IMR-90 (cell line): Measurements from ENCODE around the gene PPP1R12B. TPM values are rescaled to one million over a fixed set of nuclear protein-coding genes. Genes with fewer than 3 reads are reported as not detected.
"Not testable (repeated sequence)": the region's sequence is repeated elsewhere in the genome, so short reads cannot be mapped to it uniquely, and the experiment has no call there.

ENCODE experiments used
- ATAC-seq: fragments of 200-7000 bp; cut with Tn5 transposase; 2 replicates; pipeline ENCODE4 v1.9.1; 2020; ENCODE audit warnings: low read depth, mild to moderate bottlenecking, moderate library complexity
- BruUV-seq: library from RNA; stranded (reverse); fragments of 400-500 nt; replicated peaks from 2 replicates; lab custom pipeline; 2021; lab: Mats Ljungman, UMichigan
- CTCF ChIA-PET: fragments of 300-600 bp; formaldehyde crosslinking; extraction: SDS; loops from one replicate; lab custom pipeline; 2021; ENCODE audit warnings: antibody characterized with exemption; lab: Yijun Ruan, JAX
- POLR2A ChIA-PET: fragments of 300-600 bp; sonication (Branson Sonifier 250); formaldehyde crosslinking; loops from one replicate; lab custom pipeline; 2022; ENCODE audit warnings: antibody characterized with exemption; ENCODE audit not compliant: unreplicated experiment; lab: Charles Lee
- DNase-seq: peaks from one replicate; pipeline ENCODE4 v3.0.0; 2013
- H2AFZ ChIP-seq: replicated peaks from 2 replicates; pipeline ENCODE3; 2013; ENCODE audit warnings: low read length, mild to moderate bottlenecking; ENCODE audit not compliant: poor library complexity
- H2AK5ac ChIP-seq: 2 replicates; pipeline ENCODE4 v1.6.1; 2013; ENCODE audit warnings: low read depth, low read length, inconsistent platforms
- H2AK9ac ChIP-seq: replicated peaks from 2 replicates; pipeline ENCODE3; 2013; ENCODE audit warnings: mild to moderate bottlenecking, low read depth, low read length, moderate library complexity; ENCODE audit not compliant: poor library complexity
- H2BK120ac ChIP-seq: 2 replicates; pipeline ENCODE4 v1.6.1; 2013; ENCODE audit warnings: low read depth, low read length, inconsistent platforms
- H2BK15ac ChIP-seq: 3 replicates; pipeline ENCODE4 v1.6.1; 2013; ENCODE audit warnings: low read depth, low read length, inconsistent platforms
- H2BK20ac ChIP-seq: 2 replicates; pipeline ENCODE4 v1.6.1; 2013; ENCODE audit warnings: low read depth, mild to moderate bottlenecking, inconsistent platforms, low read length, moderate library complexity
- H2BK5ac ChIP-seq: 2 replicates; pipeline ENCODE4 v1.6.1; 2013; ENCODE audit warnings: mild to moderate bottlenecking, low read depth, low read length, inconsistent platforms; ENCODE audit not compliant: poor library complexity, severe bottlenecking
- H3K14ac ChIP-seq: replicated peaks from 2 replicates; pipeline ENCODE4 v1.6.1; 2013; ENCODE audit warnings: low read depth, low read length, inconsistent platforms
- H3K18ac ChIP-seq: 2 replicates; pipeline ENCODE4 v1.6.1; 2013; ENCODE audit warnings: low read depth, low read length, control low read depth
- H3K23ac ChIP-seq: 2 replicates; pipeline ENCODE4 v1.6.1; 2013; ENCODE audit warnings: low read depth, low read length, inconsistent platforms
- H3K27ac ChIP-seq: 2 replicates; pipeline ENCODE4 v1.5.1; 2013; ENCODE audit warnings: mild to moderate bottlenecking, control low read depth, low read length; ENCODE audit not compliant: insufficient read depth
- H3K27me3 ChIP-seq: 2 replicates; pipeline ENCODE4 v1.6.1; 2013; ENCODE audit warnings: low read length; ENCODE audit not compliant: control insufficient read depth, insufficient read depth
- H3K36me3 ChIP-seq: 2 replicates; pipeline ENCODE4 v1.6.1; 2013; ENCODE audit warnings: low read length, mixed read lengths; ENCODE audit not compliant: control insufficient read depth, insufficient read depth
- H3K4ac ChIP-seq: 2 replicates; pipeline ENCODE4 v1.6.1; 2013; ENCODE audit warnings: low read depth, low read length, inconsistent platforms
- H3K4me1 ChIP-seq: 2 replicates; pipeline ENCODE4 v1.6.1; 2013; ENCODE audit warnings: low read length, mixed read lengths; ENCODE audit not compliant: control insufficient read depth, insufficient read depth
- H3K4me2 ChIP-seq: 2 replicates; pipeline ENCODE4 v1.6.1; 2013; ENCODE audit warnings: low read depth, mild to moderate bottlenecking, control low read depth, low read length, moderate library complexity
- H3K4me3 ChIP-seq: 2 replicates; pipeline ENCODE4 v1.5.1; 2013; ENCODE audit warnings: low read depth, mild to moderate bottlenecking, control low read depth, low read length, moderate library complexity; ENCODE audit not compliant: insufficient read depth
- H3K56ac ChIP-seq: 2 replicates; pipeline ENCODE4 v1.6.1; 2013; ENCODE audit warnings: low read length, inconsistent platforms; ENCODE audit not compliant: insufficient read depth; ENCODE audit errors: extremely low read depth
- H3K79me1 ChIP-seq, 2 experiments: 2 replicates each; pipeline ENCODE4 v1.6.1; 2013; ENCODE audit warnings: low read length in 2 of 2, inconsistent platforms in 1 of 2, low read depth in 1 of 2
- H3K9ac ChIP-seq: 2 replicates; pipeline ENCODE4 v1.6.1; 2013; ENCODE audit warnings: low read depth, low read length, control low read depth
- H3K9me1 ChIP-seq: 2 replicates; pipeline ENCODE4 v1.6.1; 2013; ENCODE audit warnings: low read length, inconsistent platforms; ENCODE audit not compliant: insufficient read depth
- H3K9me3 ChIP-seq: 2 replicates; pipeline ENCODE4 v1.6.1; 2013; ENCODE audit warnings: low read length; ENCODE audit not compliant: control insufficient read depth, insufficient read depth
- H4K20me1 ChIP-seq: 2 replicates; pipeline ENCODE4 v1.6.1; 2013; ENCODE audit warnings: low read length, inconsistent platforms; ENCODE audit not compliant: insufficient read depth
- H4K5ac ChIP-seq: 2 replicates; pipeline ENCODE4 v1.6.1; 2013; ENCODE audit warnings: mild to moderate bottlenecking, low read depth, low read length, control low read depth
- H4K8ac ChIP-seq, 2 experiments: 2 replicates each; pipeline ENCODE4 v1.6.1; 2013; ENCODE audit warnings: low read depth in 2 of 2, low read length in 2 of 2, control low read depth in 1 of 2, inconsistent platforms in 1 of 2
- H4K91ac ChIP-seq: 2 replicates; pipeline ENCODE4 v1.6.1; 2013; ENCODE audit warnings: low read depth, low read length, inconsistent platforms; ENCODE audit not compliant: insufficient read depth
- WGBS, 2 experiments: methylation state at CpG; one replicate each; pipeline versions ENCODE4 v1.1.5 to v1.1.7; 2013; ENCODE audit warnings: missing lambda C conversion rate in 2 of 2; ENCODE audit not compliant: insufficient read length in 1 of 2; ENCODE audit errors: extremely low coverage in 2 of 2; 5-methylcytosine and 5-hydroxymethylcytosine counted together
- dilution Hi-C: fragments of 300-500 bp; cut with HindIII; formaldehyde crosslinking; loops from one replicate; pipeline ENCODE4 v1.14.3; 2018; ENCODE audit warnings: low sequenced_read_pairs; ENCODE audit not compliant: unreplicated experiment
- in situ Hi-C: fragments of 300-500 bp; cut with MboI; formaldehyde crosslinking; loops from 3 replicates; pipeline ENCODE4 v1.14.3; 2019; ENCODE audit warnings: low sequenced_read_pairs, inconsistent platforms, mixed read lengths
- intact Hi-C: fragments of 100-400 bp; cut with micrococcal nuclease; formaldehyde crosslinking; loops from 2 replicates; pipeline ENCODE4 v1.10.0; 2022
- polyA plus RNA-seq, 3 experiments: library from polyadenylated mRNA; depleted of rRNA; stranded (reverse); fragments of >200 nt; gene quantifications; 2 replicates each; pipeline ENCODE4 v1.2.3, GENCODE V29; 2012; ENCODE audit warnings: low replicate concordance in 1 of 3
- total RNA-seq: library from RNA; depleted of rRNA; stranded (reverse); fragments of >200 nt; gene quantifications from 2 replicates; pipeline ENCODE4 v1.2.3, GENCODE V29; 2012

PPP1R12B gene
- total and polyA plus RNA-seq, 2 of the 4 experiments (the other 2 are of a cell fraction) = 8.5 to 12.0 TPM

DNA sequence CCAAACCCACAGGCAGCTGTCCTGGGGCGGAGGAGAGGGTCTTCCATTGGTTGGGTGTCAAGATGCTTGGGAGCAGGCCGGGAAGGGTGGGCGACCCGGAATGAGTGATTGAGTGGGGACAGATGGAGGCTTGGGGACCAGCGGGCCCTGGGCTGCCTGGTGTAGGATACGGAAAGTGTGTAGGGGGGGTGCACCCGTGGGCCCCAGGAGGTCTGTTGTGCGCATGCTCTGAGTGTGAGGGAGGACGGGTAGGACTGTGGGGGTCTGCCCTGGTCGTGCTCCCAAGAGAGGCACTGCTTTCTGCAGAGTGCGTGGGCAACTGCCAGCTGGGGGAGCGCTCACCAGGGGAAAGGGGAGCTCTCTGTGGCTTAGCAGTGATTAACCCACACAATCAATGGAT, 275.0 kb downstream of the PPP1R12B start:
- H2AK9ac ChIP-seq, H4K20me1 ChIP-seq, DNase-seq, BruUV-seq, H3K27me3 ChIP-seq, intact Hi-C loops, H3K4me3 ChIP-seq, dilution Hi-C loops, H3K23ac ChIP-seq, POLR2A ChIA-PET, CTCF ChIA-PET, H3K4me2 ChIP-seq, H3K9ac ChIP-seq, in situ Hi-C loops, H3K9me3 ChIP-seq, H3K79me1 ChIP-seq, H3K56ac ChIP-seq, H3K36me3 ChIP-seq: not testable (repeated sequence)
- Histone ChIP-seq H3K4ac (peak overlapping the region; percentile 73), H2BK15ac (peak overlapping the region; percentile 91; the same call in 2 of the 3 replicates), H2AFZ (peak overlapping the region; percentile 51), H2BK5ac (peak overlapping the region; percentile 16), H2BK20ac (peak overlapping the region; percentile 70), H3K18ac (peak overlapping the region; percentile 45; the same call in 1 of the 2 replicates), H3K4me1 (peaks cover 11% of the 10 kb centered on the region), H2BK120ac (peak overlapping the region; percentile 88), H4K5ac (peak overlapping the region; percentile 69), H3K9me1 (peaks cover 27% of the 10 kb centered on the region), H4K91ac (peak overlapping the region; percentile 90), H3K27ac (peak overlapping the region; percentile 36; the same call in 1 of the 2 replicates), H2AK5ac (peak overlapping the region; percentile 100; the same call in 1 of the 2 replicates), H3K14ac (peak overlapping the region; percentile 9; the same call in 1 of the 2 replicates), H4K8ac (peak overlapping the region; percentile 47 to 88; a peak in 1 of 4 replicates)
- ATAC-seq = peak; percentile 19; the same call in 1 of the 2 replicates
- 7% methylated on average over 3 of the region's 12 CpGs; no CpG with 5 or more reads in 1 of the 2 experiments for WGBS, 2 experiments
